ENCODE results near the gene RAD51B.

Gene RAD51B

GRCh38 chr14:68546839-68547238 is 727.3 kb downstream of the RAD51B start:
- H3K27me3 Mint-ChIP-seq = no peaks in the 10 kb centered on the region
- no peak overlapping the region for H3K4me3 Mint-ChIP-seq
- H3K4me1 Mint-ChIP-seq (ENCODE audit: low read depth) = peaks cover 6% of the 10 kb centered on the region
- H3K9me3 Mint-ChIP-seq = no peaks in the 10 kb centered on the region
- H3K27ac Mint-ChIP-seq = no peak overlapping the region
- no peaks in the 10 kb centered on the region for H3K36me3 Mint-ChIP-seq (ENCODE audit: low read depth)

GRCh38 chr14:68547305-68548193 is 728.0 kb downstream of the RAD51B start:
- Mint-ChIP-seq H3K27ac (no peak overlapping the region), H3K4me1 (ENCODE audit: low read depth) (peaks cover 6% of the 10 kb centered on the region), H3K27me3 (no peaks in the 10 kb centered on the region), H3K36me3 (ENCODE audit: low read depth) (no peaks in the 10 kb centered on the region), H3K4me3 (no peak overlapping the region), H3K9me3 (no peaks in the 10 kb centered on the region)

GRCh38 chr14:68548194-68549076 is 728.9 kb downstream of the RAD51B start:
- Mint-ChIP-seq H3K27ac (no peak overlapping the region), H3K36me3 (ENCODE audit: low read depth) (no peaks in the 10 kb centered on the region), H3K4me3 (no peak overlapping the region), H3K9me3 (no peaks in the 10 kb centered on the region), H3K27me3 (no peaks in the 10 kb centered on the region), H3K4me1 (ENCODE audit: low read depth) (peaks cover 13% of the 10 kb centered on the region)

GRCh38 chr14:68550338-68550715 is 730.7 kb downstream of the RAD51B start:
- H3K9me3 Mint-ChIP-seq = no peaks in the 10 kb centered on the region

GRCh38 chr14:68551045-68551683 is 731.6 kb downstream of the RAD51B start:
- no peaks in the 10 kb centered on the region for H3K27me3 Mint-ChIP-seq
- no peak overlapping the region for H3K27ac Mint-ChIP-seq
- H3K4me3 Mint-ChIP-seq = no peak overlapping the region
- H3K4me1 Mint-ChIP-seq (ENCODE audit: low read depth) = peaks cover 12% of the 10 kb centered on the region
- H3K9me3 Mint-ChIP-seq = no peaks in the 10 kb centered on the region
- H3K36me3 Mint-ChIP-seq (ENCODE audit: low read depth) = no peaks in the 10 kb centered on the region

More at GRCh38 chr14:68550338-68550715, 730.7 kb downstream of the RAD51B start:
- Mint-ChIP-seq H3K36me3 (ENCODE audit: low read depth) (no peaks in the 10 kb centered on the region), H3K4me1 (ENCODE audit: low read depth) (peaks cover 12% of the 10 kb centered on the region), H3K4me3 (no peak overlapping the region), H3K27me3 (no peaks in the 10 kb centered on the region), H3K27ac (no peak overlapping the region)

- H3K9me3 Mint-ChIP-seq = no peaks in the 10 kb centered on the region
- H3K36me3 Mint-ChIP-seq (ENCODE audit: low read depth) = no peaks in the 10 kb centered on the region
- H3K4me1 Mint-ChIP-seq (ENCODE audit: low read depth) = peaks cover 12% of the 10 kb centered on the region
- H3K4me3 Mint-ChIP-seq = no peak overlapping the region
- H3K27me3 Mint-ChIP-seq = no peaks in the 10 kb centered on the region
- no peak overlapping the region for H3K27ac Mint-ChIP-seq
Measured at GRCh38 chr14:68552075-68552474, 732.5 kb downstream of the RAD51B start.

GRCh38 chr14:68552602-68553001 is 733.0 kb downstream of the RAD51B start:
- Mint-ChIP-seq H3K4me1 (ENCODE audit: low read depth) (peaks cover 12% of the 10 kb centered on the region), H3K9me3 (no peaks in the 10 kb centered on the region), H3K4me3 (no peak overlapping the region), H3K36me3 (ENCODE audit: low read depth) (no peaks in the 10 kb centered on the region), H3K27ac (no peak overlapping the region), H3K27me3 (no peaks in the 10 kb centered on the region)

- H3K9me3 Mint-ChIP-seq = no peaks in the 10 kb centered on the region
- H3K27me3 Mint-ChIP-seq = no peaks in the 10 kb centered on the region
- H3K27ac Mint-ChIP-seq = no peak overlapping the region
- H3K4me1 Mint-ChIP-seq (ENCODE audit: low read depth) = peaks cover 12% of the 10 kb centered on the region
- no peak overlapping the region for H3K4me3 Mint-ChIP-seq
- H3K36me3 Mint-ChIP-seq (ENCODE audit: low read depth) = no peaks in the 10 kb centered on the region
Measured at GRCh38 chr14:68553311-68553710, 733.7 kb downstream of the RAD51B start.

- Mint-ChIP-seq H3K27me3 (no peaks in the 10 kb centered on the region), H3K4me3 (no peak overlapping the region), H3K27ac (no peak overlapping the region), H3K4me1 (ENCODE audit: low read depth) (peaks cover 12% of the 10 kb centered on the region), H3K36me3 (ENCODE audit: low read depth) (no peaks in the 10 kb centered on the region), H3K9me3 (no peaks in the 10 kb centered on the region)
Measured at GRCh38 chr14:68554231-68554630, 734.7 kb downstream of the RAD51B start.

GRCh38 chr14:68556253-68556652 is 736.7 kb downstream of the RAD51B start:
- no peaks in the 10 kb centered on the region for H3K9me3 Mint-ChIP-seq
- H3K4me1 Mint-ChIP-seq (ENCODE audit: low read depth) = peaks cover 12% of the 10 kb centered on the region
- H3K27ac Mint-ChIP-seq = no peak overlapping the region
- H3K27me3 Mint-ChIP-seq = no peaks in the 10 kb centered on the region
- no peak overlapping the region for H3K4me3 Mint-ChIP-seq
- H3K36me3 Mint-ChIP-seq (ENCODE audit: low read depth) = no peaks in the 10 kb centered on the region

- Mint-ChIP-seq H3K27ac (no peak overlapping the region), H3K9me3 (no peaks in the 10 kb centered on the region), H3K36me3 (ENCODE audit: low read depth) (no peaks in the 10 kb centered on the region), H3K4me1 (ENCODE audit: low read depth) (peaks cover 14% of the 10 kb centered on the region), H3K27me3 (no peaks in the 10 kb centered on the region), H3K4me3 (no peak overlapping the region)
Measured at GRCh38 chr14:68557648-68558047, 738.1 kb downstream of the RAD51B start.

- Mint-ChIP-seq H3K27me3 (no peaks in the 10 kb centered on the region), H3K36me3 (ENCODE audit: low read depth) (no peaks in the 10 kb centered on the region), H3K4me3 (no peak overlapping the region), H3K27ac (no peak overlapping the region), H3K4me1 (ENCODE audit: low read depth) (peaks cover 12% of the 10 kb centered on the region), H3K9me3 (no peaks in the 10 kb centered on the region)
Measured at GRCh38 chr14:68558096-68558495, 738.5 kb downstream of the RAD51B start.

GRCh38 chr14:68559949-68560348 is 740.4 kb downstream of the RAD51B start:
- Mint-ChIP-seq H3K9me3 (no peaks in the 10 kb centered on the region), H3K36me3 (ENCODE audit: low read depth) (no peaks in the 10 kb centered on the region), H3K27me3 (no peaks in the 10 kb centered on the region), H3K27ac (no peak overlapping the region), H3K4me1 (ENCODE audit: low read depth) (peaks cover 25% of the 10 kb centered on the region), H3K4me3 (no peak overlapping the region)

- H3K4me3 Mint-ChIP-seq = no peak overlapping the region
- H3K27ac Mint-ChIP-seq = no peak overlapping the region
- H3K4me1 Mint-ChIP-seq (ENCODE audit: low read depth) = peaks cover 26% of the 10 kb centered on the region
- no peaks in the 10 kb centered on the region for H3K9me3 Mint-ChIP-seq
- no peaks in the 10 kb centered on the region for H3K27me3 Mint-ChIP-seq
- no peaks in the 10 kb centered on the region for H3K36me3 Mint-ChIP-seq (ENCODE audit: low read depth)
Measured at GRCh38 chr14:68561531-68562007, 742.0 kb downstream of the RAD51B start.

GRCh38 chr14:68562911-68563250 is 743.3 kb downstream of the RAD51B start:
- H3K36me3 Mint-ChIP-seq (ENCODE audit: low read depth) = no peaks in the 10 kb centered on the region
- no peaks in the 10 kb centered on the region for H3K27me3 Mint-ChIP-seq
- H3K27ac Mint-ChIP-seq = no peak overlapping the region
- peaks cover 26% of the 10 kb centered on the region for H3K4me1 Mint-ChIP-seq (ENCODE audit: low read depth)
- no peaks in the 10 kb centered on the region for H3K9me3 Mint-ChIP-seq
- no peak overlapping the region for H3K4me3 Mint-ChIP-seq

All from stimulated activated naive CD8-positive, alpha-beta T cell treated with anti-CD3 and anti-CD28 coated beads, Interleukin-15, Interleukin-2, amounts not matched to agents 100 ng/mL and 50 ng/mL, for 24 hours (primary cell).